Urinary bladder (tissue), 4 donors: ENCODE data around the gene SRSF8. TPM values are rescaled to one million over a fixed set of nuclear protein-coding genes. Genes with fewer than 3 reads are reported as not detected.
A peak's percentile ranks its signal among the peaks of the same experiment; 100 is the strongest.

ENCODE experiments used
- DNase-seq: peaks from one replicate; pipeline ENCODE4 v3.0.0-alpha.2; 2015; ENCODE audit errors: extremely low spot score
- H3K27ac ChIP-seq: one replicate; pipeline ENCODE4 v1.5.1; 2013; ENCODE audit warnings: low read depth, mild to moderate bottlenecking, moderate library complexity
- H3K36me3 ChIP-seq: one replicate; pipeline ENCODE4 v1.6.1; 2013; ENCODE audit warnings: mild to moderate bottlenecking, moderate library complexity; ENCODE audit not compliant: insufficient read depth
- H3K4me1 ChIP-seq: one replicate; pipeline ENCODE4 v1.6.1; 2013; ENCODE audit warnings: mild to moderate bottlenecking, moderate library complexity; ENCODE audit not compliant: insufficient read depth
- H3K4me3 ChIP-seq: one replicate; pipeline ENCODE4 v1.5.1; 2013; ENCODE audit warnings: low read depth, low read length
- WGBS: extraction: QIAGEN DNeasy Blood & Tissue Kit; methylation state at CpG from one replicate; pipeline ENCODE4 v1.1.7; 2013; 5-methylcytosine and 5-hydroxymethylcytosine counted together
- polyA plus RNA-seq: library from polyadenylated mRNA; stranded (reverse); fragments of 200-250 nt; gene quantifications from one replicate; pipeline ENCODE4 v1.2.3, GENCODE V29; 2013
- total RNA-seq: library from RNA; depleted of rRNA; stranded (reverse); fragments of >200 nt; gene quantifications from one replicate; pipeline ENCODE4 v1.2.3, GENCODE V29; 2014
- donor health status: healthy with polysubstance abuse.
- donor health status: healthy.

The SRSF8 gene
- total and polyA plus RNA-seq, 2 donors: 30.2 to 36.6 TPM

GRCh38 chr11:95078526-95078925, 11.8 kb downstream of the SRSF8 start:
- no peak for DNase-seq
- Histone ChIP-seq H3K27ac (no peak overlapping the region), H3K4me3 (no peak overlapping the region), H3K36me3 (no peaks in the 10 kb centered on the region), H3K4me1 (peaks cover 3% of the 10 kb centered on the region)
- 82% methylated on average over 1 of the region's 1 CpG for WGBS

- no peak overlapping the region for H3K4me3 ChIP-seq
Observed at GRCh38 chr11:95081010-95081409, 14.3 kb downstream of the SRSF8 start.

GRCh38 chr11:95081412-95081811, 14.7 kb downstream of the SRSF8 start:
- Histone ChIP-seq H3K36me3 (no peaks in the 10 kb centered on the region), H3K4me1 (peaks cover 2% of the 10 kb centered on the region), H3K4me3 (no peak overlapping the region), H3K27ac (no peak overlapping the region)
- WGBS: 50% methylated on average over 4 of the region's 4 CpGs
- DNase-seq: no peak

More at GRCh38 chr11:95081010-95081409, 14.3 kb downstream of the SRSF8 start:
- no peak for DNase-seq
- H3K36me3 ChIP-seq: no peaks in the 10 kb centered on the region
- 64% methylated on average over 5 of the region's 5 CpGs for WGBS
- H3K27ac ChIP-seq: no peak overlapping the region
- H3K4me1 ChIP-seq: peaks cover 2% of the 10 kb centered on the region

- WGBS: 86% methylated on average over 2 of the region's 2 CpGs
- Histone ChIP-seq H3K4me1 (no peaks in the 10 kb centered on the region), H3K27ac (no peak overlapping the region), H3K4me3 (no peak overlapping the region), H3K36me3 (no peaks in the 10 kb centered on the region)
- DNase-seq: no peak
Observed at GRCh38 chr11:95082576-95083001, 15.9 kb downstream of the SRSF8 start.

GRCh38 chr11:95084509-95084908, 17.8 kb downstream of the SRSF8 start:
- H3K4me3 ChIP-seq: no peak overlapping the region
- no peaks in the 10 kb centered on the region for H3K36me3 ChIP-seq
- no peak for DNase-seq
- H3K27ac ChIP-seq: no peak overlapping the region
- no peaks in the 10 kb centered on the region for H3K4me1 ChIP-seq

GRCh38 chr11:95085117-95085816, 18.5 kb downstream of the SRSF8 start:
- WGBS: 87% methylated on average over 3 of the region's 3 CpGs
- H3K4me1 ChIP-seq: no peaks in the 10 kb centered on the region
- H3K4me3 ChIP-seq: no peak overlapping the region
- no peak overlapping the region for H3K27ac ChIP-seq
- no peaks in the 10 kb centered on the region for H3K36me3 ChIP-seq
- no peak for DNase-seq

- no peaks in the 10 kb centered on the region for H3K4me1 ChIP-seq
- DNase-seq: no peak
- no peaks in the 10 kb centered on the region for H3K36me3 ChIP-seq
- H3K4me3 ChIP-seq: no peak overlapping the region
- 87% methylated on average over 2 of the region's 2 CpGs for WGBS
- no peak overlapping the region for H3K27ac ChIP-seq
Observed at GRCh38 chr11:95086151-95086550, 19.4 kb downstream of the SRSF8 start.

GRCh38 chr11:95086836-95087570, 20.3 kb downstream of the SRSF8 start:
- no peaks in the 10 kb centered on the region for H3K36me3 ChIP-seq
- no peaks in the 10 kb centered on the region for H3K4me1 ChIP-seq
- no peak overlapping the region for H3K27ac ChIP-seq
- no peak overlapping the region for H3K4me3 ChIP-seq
- no peak for DNase-seq
- WGBS: 97% methylated on average over 1 of the region's 1 CpG

GRCh38 chr11:95088946-95089619, 22.4 kb downstream of the SRSF8 start:
- WGBS: 7% methylated on average over 27 of the region's 27 CpGs
- no peak for DNase-seq
- H3K36me3 ChIP-seq: no peaks in the 10 kb centered on the region
- peak overlapping the region; percentile 69 for H3K4me3 ChIP-seq
- H3K4me1 ChIP-seq: no peaks in the 10 kb centered on the region
- peak overlapping the region; percentile 97 for H3K27ac ChIP-seq

GRCh38 chr11:95089620-95090542, 23.2 kb downstream of the SRSF8 start, which contains the start of gene ENDOD1:
Gene ENDOD1 (plus strand): TSS chr11:95089846. CDS start chr11:95089928, 82 bp downstream.
- no peaks in the 10 kb centered on the region for H3K36me3 ChIP-seq
- peak; percentile 71 for DNase-seq
- no peaks in the 10 kb centered on the region for H3K4me1 ChIP-seq
- peak within 1 kb of the TSS; percentile 69 for H3K4me3 ChIP-seq
- WGBS: under 1% methylated on average over 106 of the region's 106 CpGs
- H3K27ac ChIP-seq: peak within 1 kb of the TSS; percentile 97

- no peak overlapping the region for H3K4me3 ChIP-seq
- H3K36me3 ChIP-seq: no peaks in the 10 kb centered on the region
- no peaks in the 10 kb centered on the region for H3K4me1 ChIP-seq
- no peak for DNase-seq
- no peak overlapping the region for H3K27ac ChIP-seq
Observed at GRCh38 chr11:95091663-95092180, 25.0 kb downstream of the SRSF8 start.

GRCh38 chr11:95092549-95093324, 26.0 kb downstream of the SRSF8 start:
- H3K4me3 ChIP-seq: no peak overlapping the region
- DNase-seq: no peak
- no peak overlapping the region for H3K27ac ChIP-seq
- WGBS: 56% methylated on average over 5 of the region's 5 CpGs
- no peaks in the 10 kb centered on the region for H3K36me3 ChIP-seq
- H3K4me1 ChIP-seq: no peaks in the 10 kb centered on the region
